Measurements from ENCODE around the gene CDC40.

The CDC40 gene

GRCh38 chr6:110180228-110181008, at the start of gene CDC40:
TSS of gene CDC40 (plus strand) at chr6:110180427. CDS start at chr6:110180445, 18 bp downstream.
- peak in 1 of 2 donors; percentile 26 for DNase-seq (ENCODE audit: low read depth in 2 of 2)

- no peak for DNase-seq (ENCODE audit: low read depth in 2 of 2)
Measured at GRCh38 chr6:110137924-110138887, 42.0 kb upstream of the CDC40 start.

- no peak for DNase-seq (ENCODE audit: low read depth in 2 of 2)
Measured at GRCh38 chr6:110139052-110139451, 41.2 kb upstream of the CDC40 start.

- DNase-seq (ENCODE audit: low read depth in 2 of 2): no peak
Measured at GRCh38 chr6:110140650-110141049, 39.6 kb upstream of the CDC40 start.

GRCh38 chr6:110147870-110148269, 32.4 kb upstream of the CDC40 start:
- DNase-seq (ENCODE audit: low read depth in 2 of 2): no peak

- DNase-seq (ENCODE audit: low read depth in 2 of 2): no peak
Measured at GRCh38 chr6:110158479-110158878, 21.7 kb upstream of the CDC40 start.

GRCh38 chr6:110170081-110170480, 10.1 kb upstream of the CDC40 start:
- no peak for DNase-seq (ENCODE audit: low read depth in 2 of 2)

- DNase-seq (ENCODE audit: low read depth in 2 of 2): no peak
Measured at GRCh38 chr6:110173506-110174132, 6.6 kb upstream of the CDC40 start.

GRCh38 chr6:110178626-110179405, 1.4 kb upstream of the CDC40 start:
- DNase-seq (ENCODE audit: low read depth in 2 of 2): peak; percentile 27 to 32

GRCh38 chr6:110179406-110180227, 610 bp upstream of the CDC40 start, which contains the start of gene WASF1:
TSS of gene WASF1 (minus strand) at chr6:110179670. CDS start at chr6:110127601, 52,069 bp downstream.
- DNase-seq (ENCODE audit: low read depth in 2 of 2): peak; percentile 75 to 80

GRCh38 chr6:110181131-110182030, 1.2 kb downstream of the CDC40 start:
- DNase-seq (ENCODE audit: low read depth in 2 of 2): no peak

GRCh38 chr6:110183292-110183885, 3.2 kb downstream of the CDC40 start:
- no peak for DNase-seq (ENCODE audit: low read depth in 2 of 2)

- no peak for DNase-seq (ENCODE audit: low read depth in 2 of 2)
Measured at GRCh38 chr6:110185879-110186278, 5.7 kb downstream of the CDC40 start.

- no peak for DNase-seq (ENCODE audit: low read depth in 2 of 2)
Measured at GRCh38 chr6:110188791-110189190, 8.6 kb downstream of the CDC40 start.

GRCh38 chr6:110190726-110191125, 10.5 kb downstream of the CDC40 start:
- DNase-seq (ENCODE audit: low read depth in 2 of 2): no peak

- no peak for DNase-seq (ENCODE audit: low read depth in 2 of 2)
Measured at GRCh38 chr6:110191477-110191876, 11.2 kb downstream of the CDC40 start.

- DNase-seq (ENCODE audit: low read depth in 2 of 2): no peak
Measured at GRCh38 chr6:110195639-110196038, 15.4 kb downstream of the CDC40 start.

GRCh38 chr6:110196874-110197273, 16.6 kb downstream of the CDC40 start:
- DNase-seq (ENCODE audit: low read depth in 2 of 2): no peak

GRCh38 chr6:110198561-110198960, 18.3 kb downstream of the CDC40 start:
- no peak for DNase-seq (ENCODE audit: low read depth in 2 of 2)
